HG03565 (cell line): ENCODE data around the gene ADAD1.
"Not testable (repeated sequence)": the region's sequence is repeated elsewhere in the genome, so short reads cannot be mapped to it uniquely, and the experiment has no call there.

Experiments used
- ATAC-seq: cut with Tn5 transposase; IDR thresholded peaks from one replicate; pipeline ENCODE4 v1.9.1; 2021; ENCODE audit warnings: mild to moderate bottlenecking, moderate library complexity; ENCODE audit not compliant: unreplicated experiment

Gene ADAD1

GRCh38 chr4:122378711-122379110 lies at the start of gene ADAD1:
ADAD1 (plus strand) TSS chr4:122379011; CDS start chr4:122380070, 1,059 bp downstream.
- ATAC-seq = no peak

GRCh38 chr4:122329876-122330565 lies 48.8 kb upstream of the ADAD1 start:
- ATAC-seq = no peak

- ATAC-seq = no peak
Observed at GRCh38 chr4:122331195-122331594, 47.6 kb upstream of the ADAD1 start.

GRCh38 chr4:122334828-122335227 lies 44.0 kb upstream of the ADAD1 start:
- ATAC-seq = no peak

GRCh38 chr4:122341886-122342285 lies 36.9 kb upstream of the ADAD1 start:
- ATAC-seq = no peak

GRCh38 chr4:122346036-122346435 lies 32.8 kb upstream of the ADAD1 start:
- ATAC-seq = no peak

- no peak for ATAC-seq
Observed at GRCh38 chr4:122346503-122346902, 32.3 kb upstream of the ADAD1 start.

GRCh38 chr4:122356317-122356808 lies 22.4 kb upstream of the ADAD1 start:
- ATAC-seq = no peak

GRCh38 chr4:122360754-122361153 lies 18.1 kb upstream of the ADAD1 start:
- no peak for ATAC-seq

- no peak for ATAC-seq
Observed at GRCh38 chr4:122364700-122365404, 14.0 kb upstream of the ADAD1 start.

- not testable (repeated sequence) for ATAC-seq
Observed at GRCh38 chr4:122368786-122369185, 10.0 kb upstream of the ADAD1 start.

GRCh38 chr4:122377352-122377751 lies 1.5 kb upstream of the ADAD1 start:
- no peak for ATAC-seq

GRCh38 chr4:122379239-122379638 lies 428 bp downstream of the ADAD1 start:
- no peak for ATAC-seq

- no peak for ATAC-seq
Observed at GRCh38 chr4:122383341-122383740, 4.5 kb downstream of the ADAD1 start.

GRCh38 chr4:122384245-122384644 lies 5.4 kb downstream of the ADAD1 start:
- no peak for ATAC-seq

- no peak for ATAC-seq
Observed at GRCh38 chr4:122393276-122393675, 14.5 kb downstream of the ADAD1 start.

- ATAC-seq = no peak
Observed at GRCh38 chr4:122403861-122404260, 25.1 kb downstream of the ADAD1 start.

GRCh38 chr4:122412547-122412946 lies 33.7 kb downstream of the ADAD1 start:
- ATAC-seq = peak; percentile 71

- ATAC-seq = no peak
Observed at GRCh38 chr4:122423246-122423645, 44.4 kb downstream of the ADAD1 start.

- no peak for ATAC-seq
Observed at GRCh38 chr4:122431351-122431750, 52.5 kb downstream of the ADAD1 start.

- ATAC-seq = no peak
Observed at GRCh38 chr4:122434285-122434684, 55.5 kb downstream of the ADAD1 start.

GRCh38 chr4:122450847-122451246 lies 72.0 kb downstream of the ADAD1 start:
- no peak for ATAC-seq
